ENCODE results near the gene COL23A1.
A peak's percentile ranks its signal among the peaks of the same experiment; 100 is the strongest.
"Not testable (repeated sequence)": the region's sequence is repeated elsewhere in the genome, so short reads cannot be mapped to it uniquely, and the experiment has no call there.

The COL23A1 gene

GRCh38 chr5:178234121-178234749 lies 356.0 kb downstream of the COL23A1 start:
- DNase-seq = no peak

DNA sequence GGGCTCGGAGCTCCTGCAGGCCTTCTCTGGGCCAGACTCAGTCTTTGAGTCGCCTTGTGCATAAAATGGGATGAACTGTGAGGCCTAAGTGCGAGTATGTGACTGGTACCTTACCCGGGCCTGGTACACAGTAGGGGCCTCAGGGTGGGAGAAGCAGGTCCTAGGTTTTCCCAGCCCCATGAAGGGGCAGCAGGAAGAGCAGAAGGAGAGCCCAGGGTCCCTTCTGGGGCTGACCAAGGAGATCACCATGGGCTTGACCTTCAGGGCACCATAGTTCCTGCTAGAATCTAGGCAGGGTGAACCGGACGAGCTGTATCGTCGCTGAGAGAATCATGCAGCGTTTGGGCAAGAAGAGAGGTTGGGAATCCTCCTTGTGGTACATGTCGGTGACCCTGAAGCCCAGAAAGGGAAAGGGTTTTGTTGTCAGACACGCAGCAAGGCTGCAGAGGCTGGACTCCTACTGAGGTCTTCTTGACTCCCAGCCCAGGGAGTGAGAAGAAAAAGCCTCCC lies 357.2 kb downstream of the COL23A1 start:
- DNase-seq = no peak

DNA sequence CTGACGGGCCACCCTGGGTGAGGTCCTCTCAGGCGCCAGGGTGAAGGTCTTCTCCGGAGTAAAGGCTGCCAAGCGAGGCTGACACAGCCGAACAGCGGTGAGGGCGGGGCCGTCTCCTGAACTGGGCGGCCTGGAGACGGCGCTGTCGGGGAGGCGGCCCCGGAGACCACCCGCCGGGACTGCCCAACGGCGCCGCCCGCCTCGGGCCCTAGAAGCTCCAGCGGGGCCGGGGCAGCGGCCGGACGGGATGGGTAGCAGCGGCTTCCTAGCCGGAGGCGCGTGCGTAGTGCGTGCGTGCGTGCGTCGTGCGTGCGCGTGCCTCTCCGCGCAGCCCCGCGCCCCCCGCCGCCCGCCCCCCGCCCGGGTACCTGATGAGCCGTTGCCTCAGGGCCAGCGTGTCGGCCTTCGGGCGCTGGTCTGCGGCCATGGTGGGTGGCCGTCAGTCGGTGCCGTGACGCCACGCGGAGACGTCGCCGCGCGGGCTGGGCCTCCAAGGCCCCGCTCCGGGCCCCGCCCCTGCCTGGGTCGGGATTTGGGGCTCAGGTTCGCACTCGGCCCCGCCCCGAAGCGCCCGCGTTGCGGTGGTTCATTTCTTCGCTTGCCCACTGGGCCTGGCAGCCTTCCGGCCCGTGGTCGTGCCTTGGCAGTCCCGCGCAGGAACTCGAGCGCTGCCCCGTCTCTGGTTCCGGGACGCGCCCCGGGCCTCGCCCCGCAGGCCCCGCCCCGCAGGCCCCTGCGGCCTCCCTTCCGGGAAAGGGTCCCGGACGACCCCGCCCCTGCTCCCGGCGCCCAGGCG lies 357.9 kb downstream of the COL23A1 start, which contains the start of gene PHYKPL:
PHYKPL (minus strand) TSS at position 679 of the 796 bp plus-strand sequence; CDS start at position 427, 252 bp downstream.
- DNase-seq = peak; percentile 49 to 55

DNA sequence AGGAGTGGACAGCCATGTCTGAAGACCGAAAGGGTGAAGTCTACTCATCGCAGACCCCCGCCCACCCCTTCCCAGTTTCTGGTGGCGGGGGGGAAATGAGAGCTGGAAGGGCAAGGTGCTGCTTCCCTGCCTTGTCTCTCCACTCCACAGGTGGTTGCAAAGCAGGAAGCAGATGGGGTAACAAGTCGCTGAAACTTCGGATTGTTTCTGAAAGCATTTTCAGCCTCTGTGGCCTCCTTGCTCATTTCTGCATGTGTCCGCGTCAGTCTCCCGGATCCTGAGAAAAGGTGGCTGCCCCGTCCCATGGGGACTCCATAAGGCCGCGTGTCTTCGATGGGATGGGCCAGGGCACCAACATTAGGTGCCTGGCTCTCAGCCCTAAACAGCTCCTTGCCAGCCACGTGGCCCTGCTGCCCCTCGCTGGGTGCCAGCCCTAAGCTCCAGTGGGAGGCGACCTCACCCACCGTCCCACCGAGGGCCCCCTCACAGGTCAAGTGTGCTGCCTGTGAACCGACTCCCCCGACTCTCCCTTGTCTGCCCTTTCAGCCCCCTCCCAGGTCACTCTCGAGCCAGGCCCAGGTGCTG lies 358.6 kb downstream of the COL23A1 start:
- no peak for DNase-seq

DNA sequence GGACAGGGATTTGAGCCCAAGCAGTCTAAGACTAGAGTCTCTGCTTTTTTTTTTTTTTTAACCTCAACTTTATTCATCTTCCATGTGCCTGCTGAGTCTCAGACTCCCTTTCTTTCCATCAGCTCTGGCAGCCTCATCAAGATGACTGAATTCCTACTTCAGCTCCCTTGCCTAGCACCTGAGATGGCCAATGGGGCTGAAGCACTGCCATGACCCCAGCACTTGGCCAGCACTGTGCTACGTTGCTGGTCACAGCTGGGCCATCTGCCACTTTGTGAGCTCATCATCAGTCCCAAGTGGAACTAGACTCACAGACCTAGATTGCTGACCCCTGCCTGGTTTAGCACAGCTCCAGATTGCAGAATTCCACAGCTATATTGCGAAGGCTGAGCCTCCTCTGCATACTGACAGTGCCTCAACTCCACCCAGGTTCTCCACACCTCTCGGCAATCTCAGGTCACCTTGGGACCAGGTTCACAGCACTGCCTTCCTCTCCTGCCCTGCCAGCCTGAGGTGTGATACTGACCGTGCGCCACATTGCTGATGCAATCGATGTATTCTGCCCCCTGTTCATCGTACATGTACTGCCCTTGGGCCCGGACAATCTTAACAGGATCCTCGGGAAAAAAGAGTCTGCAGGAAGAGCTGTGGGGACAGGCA lies 359.2 kb downstream of the COL23A1 start:
- DNase-seq = no peak

GRCh38 chr5:178229861-178230260 lies 360.3 kb downstream of the COL23A1 start:
- no peak for DNase-seq

GRCh38 chr5:178229111-178229510 lies 361.1 kb downstream of the COL23A1 start:
- not testable (repeated sequence) for DNase-seq

DNA sequence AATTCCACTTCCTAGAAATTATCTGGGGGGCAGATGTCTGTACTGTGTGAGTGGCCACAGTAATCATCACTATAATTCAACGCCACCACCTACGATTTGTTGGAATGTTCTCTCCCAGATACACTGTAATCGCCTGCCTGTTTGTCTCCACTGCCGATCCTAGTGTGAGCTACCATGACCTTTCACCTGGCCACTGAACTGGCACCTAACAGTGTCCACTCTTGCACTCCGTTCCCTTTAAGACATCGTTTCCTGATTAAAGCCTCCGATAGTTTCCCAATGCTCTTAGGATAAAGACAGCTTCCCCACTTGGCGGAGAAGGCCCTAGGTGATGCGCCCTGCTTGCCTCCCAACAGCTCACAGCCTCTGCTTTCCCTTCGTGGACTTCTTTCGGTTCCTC lies 361.6 kb downstream of the COL23A1 start:
- no peak for DNase-seq

- no peak for DNase-seq
Measured at GRCh38 chr5:178227929-178228328, 362.3 kb downstream of the COL23A1 start.

- DNase-seq = no peak
Measured at GRCh38 chr5:178227138-178227659, 363.0 kb downstream of the COL23A1 start.

DNA sequence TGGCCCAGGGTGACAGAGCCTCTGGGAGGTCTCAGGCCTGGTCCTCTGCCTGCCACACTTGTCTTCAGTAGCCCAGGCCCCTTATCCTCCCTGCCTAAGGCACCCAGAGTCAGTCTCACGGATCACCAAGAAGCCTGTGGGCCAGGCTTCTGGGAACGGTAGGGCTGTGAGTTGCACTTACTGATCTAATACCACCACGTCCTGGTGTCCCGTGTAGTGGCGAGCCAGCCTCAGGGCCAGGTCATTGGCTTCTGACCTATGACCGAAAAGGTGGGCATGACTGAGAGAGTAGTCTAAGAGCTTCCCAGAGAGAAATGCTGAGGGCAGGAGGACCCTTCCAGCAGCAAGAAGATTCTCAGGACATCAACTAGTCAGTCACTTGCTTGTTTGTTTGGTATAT lies 365.0 kb downstream of the COL23A1 start:
- DNase-seq = no peak

DNA sequence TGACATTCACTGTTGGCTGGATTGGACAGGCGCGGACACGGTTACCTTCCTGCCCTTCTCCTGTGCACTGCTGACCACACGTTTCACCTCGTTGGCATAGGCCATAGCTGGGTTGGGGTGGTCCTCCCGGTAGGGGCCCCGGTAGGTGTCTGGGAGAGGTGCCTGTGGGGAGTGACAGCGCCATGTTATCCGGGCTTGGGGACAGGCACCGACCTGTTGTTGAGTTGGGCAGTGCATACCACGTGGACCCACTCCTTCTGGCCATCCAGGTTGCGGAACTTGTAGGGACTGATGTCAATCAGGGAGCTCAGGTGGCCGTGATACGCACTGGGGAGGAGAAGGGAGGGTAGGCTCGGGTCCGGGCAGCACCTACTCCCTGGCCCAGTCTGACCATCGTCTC lies 365.8 kb downstream of the COL23A1 start:
- DNase-seq = no peak

DNA sequence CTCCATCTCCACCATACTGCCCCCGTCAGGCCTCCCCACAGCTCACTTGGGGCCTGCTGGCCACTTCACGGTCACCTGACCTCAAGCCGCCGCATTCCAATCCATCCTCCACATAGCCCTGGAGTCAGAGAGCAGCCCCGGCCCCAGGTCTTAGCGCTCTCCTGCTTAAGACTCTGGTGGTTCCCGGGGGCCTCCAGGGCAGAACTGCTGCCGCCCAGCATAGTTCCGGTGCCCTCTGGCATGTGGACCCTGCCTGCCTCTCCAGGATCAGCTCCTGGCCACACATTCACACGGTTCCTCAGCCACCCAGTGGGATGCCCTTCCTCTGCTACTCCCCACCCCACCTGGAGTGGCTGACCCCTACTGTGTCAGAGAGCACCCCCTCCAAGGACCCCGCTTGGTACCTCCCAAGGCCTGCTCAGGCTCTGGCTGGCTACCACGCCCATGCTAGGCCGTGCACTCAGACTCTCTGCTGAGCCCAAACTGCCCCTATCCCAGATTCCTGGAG lies 366.3 kb downstream of the COL23A1 start:
- DNase-seq = no peak

DNA sequence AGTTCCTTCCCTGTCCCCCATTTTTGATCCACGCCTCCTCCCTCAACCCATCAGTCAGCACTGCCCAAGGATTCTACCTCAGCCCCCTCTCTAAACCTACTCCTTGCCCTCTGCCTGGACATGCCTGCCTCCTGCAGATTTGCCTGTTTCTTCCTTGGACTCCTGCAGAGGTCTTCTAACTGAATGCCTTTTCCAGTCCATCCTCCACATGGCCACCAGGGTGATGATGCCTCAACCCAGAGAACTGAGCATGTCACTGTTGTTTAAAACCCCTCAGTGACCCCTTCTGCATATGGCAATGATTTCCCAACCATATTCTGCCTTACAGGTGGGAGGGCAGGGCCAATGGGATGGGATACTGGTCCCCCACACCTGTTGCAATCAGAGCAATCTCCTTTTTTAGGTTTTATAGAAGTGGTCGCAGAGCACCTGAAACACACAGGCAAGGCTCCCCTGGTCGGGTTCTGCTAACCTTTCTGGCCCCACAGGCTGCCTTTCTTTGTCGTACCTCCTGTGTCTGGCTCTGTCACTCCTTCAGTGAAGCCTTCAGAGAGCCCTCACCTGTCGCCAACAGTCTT lies 366.9 kb downstream of the COL23A1 start:
- no peak for DNase-seq

DNA sequence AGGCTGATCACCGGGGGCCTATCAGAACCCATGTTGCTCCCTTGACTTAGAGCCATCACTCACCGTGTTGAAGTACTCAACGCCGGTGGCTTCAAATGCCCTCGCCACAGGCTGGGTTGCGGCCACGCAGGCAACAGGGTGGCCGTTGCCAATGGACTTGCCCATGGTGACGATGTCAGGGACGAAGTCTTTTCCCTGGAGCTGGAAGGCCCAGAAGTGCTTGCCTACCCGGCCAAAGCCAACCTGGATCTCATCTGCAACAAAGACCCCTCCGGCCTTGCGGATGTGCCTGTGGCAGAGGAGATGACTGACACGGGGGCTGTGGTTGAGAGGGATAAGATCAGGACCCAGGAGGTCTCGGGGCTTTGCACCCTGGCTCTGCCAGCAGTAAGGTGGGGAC lies 367.9 kb downstream of the COL23A1 start:
- no peak for DNase-seq

DNA sequence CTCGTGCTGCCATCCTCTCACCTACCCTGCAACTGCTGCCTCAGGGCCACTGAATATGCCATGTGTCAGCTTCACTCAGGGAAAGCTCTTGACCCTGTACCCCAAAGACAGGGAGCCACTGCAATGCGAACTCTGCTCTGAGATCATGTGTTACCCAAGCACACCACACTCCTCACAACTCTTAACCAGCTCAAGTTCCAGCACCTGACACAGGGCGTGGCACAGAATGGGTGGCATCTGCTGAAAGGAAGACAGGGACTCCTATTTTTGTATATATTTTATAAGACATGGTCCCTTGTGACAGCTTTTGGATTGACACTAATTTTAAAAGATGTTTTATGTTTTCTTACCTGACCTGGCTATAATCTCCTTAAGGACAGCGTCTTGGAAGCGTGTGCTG lies 368.3 kb downstream of the COL23A1 start:
- DNase-seq = no peak

DNA sequence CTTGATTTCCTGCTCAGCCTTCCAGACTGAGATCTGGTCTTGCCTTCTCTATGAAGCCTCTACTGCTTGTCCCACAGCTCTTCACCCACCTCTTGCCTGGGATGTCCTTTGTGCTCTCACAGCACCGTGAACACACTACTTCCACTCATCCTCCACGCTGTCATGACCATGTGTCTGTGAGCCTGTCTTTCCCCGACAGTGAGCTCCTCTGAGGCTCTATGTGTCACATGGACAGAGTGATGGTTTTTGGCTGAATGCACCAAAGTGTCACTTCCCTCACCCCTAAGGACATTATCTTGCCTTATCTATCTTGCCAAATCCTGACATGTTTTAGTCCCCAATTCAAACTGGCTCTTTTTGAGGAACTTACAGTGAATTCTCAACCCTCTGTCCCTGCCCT lies 368.9 kb downstream of the COL23A1 start:
- no peak for DNase-seq

GRCh38 chr5:178218827-178219226 lies 371.4 kb downstream of the COL23A1 start:
- no peak for DNase-seq

- DNase-seq = no peak
Measured at GRCh38 chr5:178218237-178218776, 371.9 kb downstream of the COL23A1 start.

DNA sequence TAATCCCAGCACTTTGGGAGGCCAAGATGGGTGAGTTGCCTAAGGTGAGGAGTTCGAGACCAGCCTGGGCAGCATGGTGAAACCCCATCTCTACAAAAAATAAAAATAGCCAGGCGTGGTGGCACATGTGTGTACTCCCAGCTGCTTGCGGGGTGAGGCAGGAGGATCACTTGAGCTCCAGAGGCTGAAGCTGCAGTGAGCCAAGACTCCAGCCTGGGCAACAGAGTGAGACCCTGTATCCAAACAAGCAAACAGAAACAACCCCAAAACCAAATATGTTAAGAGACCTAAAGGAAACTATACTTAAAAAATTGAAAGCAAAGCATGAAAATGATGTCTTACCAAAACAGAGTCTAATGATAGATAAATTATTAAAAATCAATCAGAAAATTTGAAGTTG lies 373.4 kb downstream of the COL23A1 start:
- no peak for DNase-seq

GRCh38 chr5:178216088-178216534 lies 374.1 kb downstream of the COL23A1 start:
- no peak for DNase-seq
